Nucleus accumbens (tissue), 56 donors: ENCODE measurements around the gene DGKK.

Experiments used
- DNase-seq, 56 donors: peaks; one replicate each; lab custom pipeline; 2025; lab: John Stamatoyannopoulos, UW

The DGKK gene, protein sequence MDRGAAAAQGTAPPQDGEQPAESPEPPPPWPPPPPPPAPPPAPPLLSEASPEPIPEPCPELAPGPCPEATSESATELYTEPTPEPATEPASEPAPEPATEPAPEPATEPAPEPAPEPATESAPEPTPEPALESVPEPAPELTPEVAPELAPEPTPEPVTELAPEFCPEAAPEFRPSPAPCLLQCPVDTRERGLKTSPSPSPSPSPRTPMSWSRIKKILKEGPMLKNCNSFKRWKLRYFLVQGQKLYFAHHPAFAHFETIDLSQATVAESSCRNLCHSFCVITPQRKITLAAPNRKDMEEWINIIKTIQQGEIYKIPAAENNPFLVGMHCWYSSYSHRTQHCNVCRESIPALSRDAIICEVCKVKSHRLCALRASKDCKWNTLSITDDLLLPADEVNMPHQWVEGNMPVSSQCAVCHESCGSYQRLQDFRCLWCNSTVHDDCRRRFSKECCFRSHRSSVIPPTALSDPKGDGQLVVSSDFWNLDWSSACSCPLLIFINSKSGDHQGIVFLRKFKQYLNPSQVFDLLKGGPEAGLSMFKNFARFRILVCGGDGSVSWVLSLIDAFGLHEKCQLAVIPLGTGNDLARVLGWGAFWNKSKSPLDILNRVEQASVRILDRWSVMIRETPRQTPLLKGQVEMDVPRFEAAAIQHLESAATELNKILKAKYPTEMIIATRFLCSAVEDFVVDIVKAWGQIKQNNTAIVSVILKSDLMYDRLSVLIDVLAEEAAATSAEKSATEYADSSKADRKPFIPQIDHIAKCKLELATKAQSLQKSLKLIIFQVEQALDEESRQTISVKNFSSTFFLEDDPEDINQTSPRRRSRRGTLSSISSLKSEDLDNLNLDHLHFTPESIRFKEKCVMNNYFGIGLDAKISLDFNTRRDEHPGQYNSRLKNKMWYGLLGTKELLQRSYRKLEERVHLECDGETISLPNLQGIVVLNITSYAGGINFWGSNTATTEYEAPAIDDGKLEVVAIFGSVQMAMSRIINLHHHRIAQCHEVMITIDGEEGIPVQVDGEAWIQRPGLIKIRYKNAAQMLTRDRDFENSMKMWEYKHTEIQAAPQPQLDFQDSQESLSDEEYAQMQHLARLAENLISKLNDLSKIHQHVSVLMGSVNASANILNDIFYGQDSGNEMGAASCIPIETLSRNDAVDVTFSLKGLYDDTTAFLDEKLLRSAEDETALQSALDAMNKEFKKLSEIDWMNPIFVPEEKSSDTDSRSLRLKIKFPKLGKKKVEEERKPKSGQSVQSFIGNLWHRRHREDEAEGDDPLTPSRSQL

DNA sequence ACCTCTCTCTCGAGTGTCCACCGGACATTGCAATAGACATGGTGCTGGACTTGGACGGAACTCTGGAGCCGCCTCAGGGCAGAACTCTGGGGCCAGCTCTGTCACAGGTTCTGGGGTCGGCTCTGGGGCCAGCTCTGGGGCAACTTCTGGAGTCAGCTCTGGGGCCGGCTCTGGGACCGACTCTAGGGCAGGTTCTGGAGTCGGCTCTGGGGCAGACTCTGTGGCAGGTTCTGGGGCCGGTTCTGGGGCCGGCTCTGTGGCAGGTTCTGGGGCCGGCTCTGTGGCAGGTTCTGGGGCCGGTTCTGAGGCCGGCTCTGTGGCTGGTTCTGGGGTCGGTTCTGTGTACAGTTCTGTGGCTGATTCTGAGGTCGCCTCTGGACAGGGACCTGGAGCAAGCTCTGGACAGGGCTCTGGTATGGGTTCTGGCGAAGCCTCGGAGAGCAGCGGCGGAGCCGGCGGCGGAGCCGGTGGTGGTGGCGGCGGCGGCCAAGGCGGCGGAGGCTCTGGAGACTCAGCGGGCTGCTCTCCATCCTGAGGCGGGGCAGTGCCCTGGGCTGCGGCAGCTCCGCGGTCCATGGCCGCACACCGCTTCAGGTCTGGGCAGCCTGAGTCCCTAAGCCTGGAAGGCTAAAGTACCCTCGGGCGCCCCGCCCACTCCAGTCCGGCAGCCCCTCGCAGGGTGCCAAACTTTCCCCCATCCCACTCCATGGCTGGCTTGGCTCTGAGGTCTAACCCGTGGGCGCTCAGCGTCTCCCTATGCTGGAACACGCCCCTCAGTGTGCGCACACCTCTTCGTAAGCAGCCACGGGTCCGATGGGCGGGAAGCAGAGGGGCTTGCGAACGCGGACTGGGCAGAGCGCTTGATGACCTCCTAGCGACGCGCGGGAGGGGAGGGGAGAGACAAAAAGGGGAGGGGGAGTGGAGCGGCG lies at the start of gene DGKK:
TSS of gene DGKK (minus strand) at position 723 of the 929 bp plus-strand sequence. CDS start at position 576, 147 bp downstream.
- DNase-seq, result peak in 3 of 56 donors; percentile 1 to 27 (median 1)

GRCh38 chrX:50514811-50515210 lies 44.2 kb upstream of the DGKK start:
- DNase-seq, result no peak

GRCh38 chrX:50497114-50497513 lies 26.5 kb upstream of the DGKK start:
- DNase-seq, result no peak

DNA sequence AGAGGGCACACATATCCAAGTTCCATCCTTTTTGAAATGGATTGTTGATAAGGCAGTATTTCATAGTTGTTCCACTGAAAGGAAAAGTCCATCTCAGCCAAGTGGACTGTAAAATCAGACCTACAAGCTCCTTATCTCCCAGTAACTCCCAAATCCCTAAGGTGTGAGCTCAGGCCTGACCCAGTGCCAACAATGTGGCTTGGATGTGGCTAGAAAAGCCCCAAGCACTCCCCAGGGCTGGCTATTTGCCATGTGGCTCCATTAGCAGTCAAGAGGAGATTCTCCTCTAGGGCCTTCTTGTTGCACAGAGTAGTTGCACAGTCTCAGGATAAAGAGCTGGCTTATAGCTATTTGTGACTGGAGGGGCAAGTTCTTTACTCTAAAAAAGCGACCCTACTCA lies 25.0 kb upstream of the DGKK start:
- DNase-seq, result no peak

- DNase-seq, result no peak
Measured at GRCh38 chrX:50492720-50493119, 22.1 kb upstream of the DGKK start.

DNA sequence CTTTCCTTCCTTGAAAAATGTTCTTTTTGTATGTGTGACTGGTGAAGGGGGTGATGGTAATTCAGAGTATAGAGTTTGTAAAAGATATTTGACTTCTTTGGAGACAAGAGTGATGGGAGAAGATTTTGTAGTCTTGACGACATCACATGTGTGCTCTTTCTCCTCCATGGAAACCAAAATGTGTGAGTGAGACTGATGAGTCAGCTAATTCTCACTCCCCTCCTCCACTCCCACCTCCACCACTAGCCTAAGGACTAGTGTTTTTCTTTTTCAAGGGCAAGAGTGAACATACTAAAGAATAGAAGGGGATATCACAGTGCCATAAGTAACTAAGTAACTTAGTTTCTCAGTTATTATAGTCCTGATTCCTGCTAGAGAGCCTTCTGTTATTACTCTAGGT lies 14.0 kb upstream of the DGKK start:
- no peak for DNase-seq

GRCh38 chrX:50483283-50483682 lies 12.7 kb upstream of the DGKK start:
- DNase-seq, result no peak

DNA sequence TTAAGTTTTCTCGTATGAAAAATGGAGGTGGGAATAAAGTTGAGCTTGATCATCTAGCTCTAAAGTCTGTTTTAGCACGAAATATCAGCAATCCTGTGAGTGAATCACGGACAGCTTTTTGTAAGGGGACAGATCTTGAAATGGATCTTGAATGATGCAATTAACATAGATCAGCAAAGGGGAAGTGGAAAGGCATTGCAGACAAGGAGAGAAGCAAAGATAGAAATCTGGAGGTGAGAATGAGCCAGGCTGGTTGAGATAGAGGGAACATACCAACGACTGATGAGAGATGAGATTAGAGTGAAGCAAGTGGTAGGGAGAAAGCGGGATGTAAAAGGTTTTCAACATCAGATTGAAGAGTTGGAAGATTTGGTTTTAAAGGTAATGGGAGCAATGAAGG lies 4.6 kb upstream of the DGKK start:
- no peak for DNase-seq

DNA sequence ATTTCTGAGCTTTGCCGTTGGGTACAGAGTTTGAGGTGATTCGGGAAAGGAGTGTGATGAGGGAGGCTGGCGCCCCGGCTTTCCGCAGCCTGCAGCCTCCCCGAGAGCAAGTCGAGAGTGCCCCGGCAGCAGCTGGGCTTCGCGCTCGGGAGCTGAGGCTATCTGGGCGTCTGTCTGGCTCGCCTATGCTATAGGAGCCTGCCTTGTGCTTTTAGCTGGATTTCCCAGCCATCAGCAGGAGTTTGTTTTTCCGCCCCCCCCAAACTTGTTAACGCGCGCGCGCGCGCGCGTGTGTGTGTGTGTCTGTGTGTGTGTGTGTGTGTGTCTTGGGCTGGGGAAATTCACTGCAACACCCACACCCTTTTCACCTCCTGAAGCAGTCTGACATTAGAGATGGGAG lies 765 bp upstream of the DGKK start:
- DNase-seq, result peak in 8 of 56 donors; percentile 0 to 16 (median 4)

DNA sequence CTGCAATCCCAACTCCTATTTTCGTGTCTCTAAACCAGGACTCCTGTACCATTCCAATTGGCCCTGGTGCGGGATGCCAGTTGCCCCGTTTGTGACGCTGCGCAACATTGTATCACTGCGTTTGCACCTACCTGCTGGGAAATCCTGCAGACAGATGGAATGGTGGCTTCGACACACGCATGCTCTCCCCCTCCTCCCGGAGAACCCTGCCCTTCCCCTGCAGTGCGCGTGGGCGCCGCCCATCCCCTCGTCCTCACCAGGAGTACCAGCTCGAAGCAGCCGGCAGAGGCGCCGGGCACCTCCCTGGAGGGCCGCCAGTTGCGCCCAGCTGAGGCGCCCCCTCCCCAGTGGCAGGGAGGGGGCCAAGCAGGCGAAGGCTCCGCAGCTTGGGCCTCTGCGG lies 1.4 kb downstream of the DGKK start:
- DNase-seq, result peak in 11 of 56 donors; percentile 0 to 45 (median 13)

DNA sequence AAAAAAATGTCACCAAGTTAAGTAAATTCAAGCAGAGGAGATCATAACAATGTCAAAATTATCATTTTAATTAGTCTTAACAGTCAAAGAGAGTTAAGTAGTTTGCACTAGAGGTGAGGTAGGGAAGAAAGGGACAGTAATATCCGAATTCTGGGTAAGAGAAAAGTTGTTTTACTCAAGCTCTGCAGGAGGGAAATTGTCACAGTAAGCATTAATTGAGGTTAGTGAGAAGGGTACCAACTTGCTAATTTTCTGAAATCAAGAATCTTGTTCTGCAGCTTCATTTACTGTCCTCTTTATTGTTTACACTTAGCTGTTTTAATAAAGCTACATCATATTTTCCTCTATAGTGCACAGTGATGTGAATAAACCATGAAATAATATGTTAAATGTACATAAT lies 11.0 kb downstream of the DGKK start:
- no peak for DNase-seq

- no peak for DNase-seq
Measured at GRCh38 chrX:50458483-50458882, 12.1 kb downstream of the DGKK start.

- DNase-seq, result no peak
Measured at GRCh38 chrX:50456712-50457484, 13.7 kb downstream of the DGKK start.

GRCh38 chrX:50452782-50453181 lies 17.8 kb downstream of the DGKK start:
- DNase-seq, result no peak

- no peak for DNase-seq
Measured at GRCh38 chrX:50450324-50450723, 20.3 kb downstream of the DGKK start.

- DNase-seq, result no peak
Measured at GRCh38 chrX:50448565-50448964, 22.1 kb downstream of the DGKK start.

DNA sequence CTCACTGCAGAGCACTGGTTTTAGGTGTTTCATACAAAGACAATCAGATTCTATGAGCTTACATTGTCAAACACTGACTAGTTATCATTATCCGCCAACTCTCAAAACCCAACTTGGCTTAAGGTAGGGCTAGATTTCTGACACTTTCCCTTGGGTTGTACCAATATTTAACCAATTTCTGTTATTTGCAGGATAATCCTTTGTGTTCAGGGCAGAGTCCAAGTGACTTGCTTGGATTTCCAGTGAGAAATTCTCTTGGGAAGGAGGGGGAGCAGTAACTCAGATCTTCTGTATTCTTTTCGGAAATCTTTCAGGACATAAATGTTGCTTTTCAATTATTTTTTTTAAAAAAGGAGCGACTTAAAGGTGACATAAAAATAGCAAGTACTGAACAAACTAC lies 23.1 kb downstream of the DGKK start:
- no peak for DNase-seq

GRCh38 chrX:50442426-50443116 lies 28.1 kb downstream of the DGKK start:
- no peak for DNase-seq
